ENCODE measurements around the gene KCNA1. TPM values are rescaled to one million over a fixed set of nuclear protein-coding genes. Genes with fewer than 3 reads are reported as not detected.

Gene KCNA1
- 0.99 TPM for total RNA-seq

GRCh38 chr12:4909734-4910501 lies at the start of gene KCNA1:
Gene KCNA1, plus strand, starts transcription at chr12:4909905. Its CDS starts 1,474 bp downstream, at chr12:4911379.

Other genes with a start within 250 kb of the KCNA1 start
- 3.4 TPM for gene GALNT8, start 189.5 kb upstream of the KCNA1 start, total RNA-seq
- 4.6 TPM for gene KCNA5, start 134.0 kb downstream of the KCNA1 start, total RNA-seq

All from metanephros (tissue), 1 donor.